Thymus (tissue), 11 donors: Measurements from ENCODE around the gene ATP9A. TPM values are rescaled to one million over a fixed set of nuclear protein-coding genes. Genes with fewer than 3 reads are reported as not detected.
A peak's percentile ranks its signal among the peaks of the same experiment; 100 is the strongest.
"Not testable (repeated sequence)": the region's sequence is repeated elsewhere in the genome, so short reads cannot be mapped to it uniquely, and the experiment has no call there.

Source experiments
- DNase-seq, 9 donors: peaks; one replicate each; pipeline ENCODE4 v3.0.0-alpha.2; 2013; ENCODE audit warnings: low spot score in 9 of 9, low read depth in 6 of 9, missing footprints in 1 of 9
- H3K27ac ChIP-seq, 2 donors: one replicate each; pipeline ENCODE4 v1.5.1; 2013; ENCODE audit warnings: control low read depth in 1 of 2, low read depth in 1 of 2, low read length in 1 of 2, mild to moderate bottlenecking in 1 of 2, moderate library complexity in 1 of 2
- H3K27me3 ChIP-seq, 2 donors: one replicate each; pipeline ENCODE4 v1.5.1; 2013; ENCODE audit warnings: low read length in 1 of 2; ENCODE audit not compliant: control insufficient read depth in 2 of 2, insufficient read depth in 1 of 2
- H3K36me3 ChIP-seq, 2 donors: one replicate each; pipeline ENCODE4 v1.5.1; 2013; ENCODE audit warnings: low read length in 1 of 2, mild to moderate bottlenecking in 1 of 2, moderate library complexity in 1 of 2; ENCODE audit not compliant: control insufficient read depth in 2 of 2, insufficient read depth in 2 of 2
- H3K4me1 ChIP-seq, 2 donors: one replicate each; pipeline ENCODE4 v1.5.1; 2013; ENCODE audit warnings: low read length in 2 of 2; ENCODE audit not compliant: control insufficient read depth in 2 of 2, insufficient read depth in 2 of 2
- H3K4me3 ChIP-seq, 2 donors: one replicate each; pipeline ENCODE4 v1.5.1; 2013; ENCODE audit warnings: low read length in 2 of 2, control low read depth in 1 of 2, mild to moderate bottlenecking in 1 of 2
- H3K9me3 ChIP-seq, 2 donors: one replicate each; pipeline ENCODE4 v1.5.1; 2013; ENCODE audit warnings: low read length in 1 of 2, mild to moderate bottlenecking in 1 of 2; ENCODE audit not compliant: control insufficient read depth in 2 of 2, insufficient read depth in 1 of 2
- WGBS: extraction: QIAGEN DNeasy Blood & Tissue Kit; methylation state at CpG from one replicate; pipeline ENCODE4 v1.1.7; 2013; 5-methylcytosine and 5-hydroxymethylcytosine counted together
- polyA plus RNA-seq: library from polyadenylated mRNA; stranded (reverse); fragments of 200-250 nt; gene quantifications from one replicate; pipeline ENCODE4 v1.2.3, GENCODE V29; 2013
- total RNA-seq: library from RNA; stranded (reverse); fragments of 120-200 nt; gene quantifications from one replicate; pipeline ENCODE4 v1.2.4, GENCODE V29; 2013
- donor health status: healthy.

Gene ATP9A
- total and polyA plus RNA-seq, 2 donors: 4.7 to 6.7 TPM

DNA sequence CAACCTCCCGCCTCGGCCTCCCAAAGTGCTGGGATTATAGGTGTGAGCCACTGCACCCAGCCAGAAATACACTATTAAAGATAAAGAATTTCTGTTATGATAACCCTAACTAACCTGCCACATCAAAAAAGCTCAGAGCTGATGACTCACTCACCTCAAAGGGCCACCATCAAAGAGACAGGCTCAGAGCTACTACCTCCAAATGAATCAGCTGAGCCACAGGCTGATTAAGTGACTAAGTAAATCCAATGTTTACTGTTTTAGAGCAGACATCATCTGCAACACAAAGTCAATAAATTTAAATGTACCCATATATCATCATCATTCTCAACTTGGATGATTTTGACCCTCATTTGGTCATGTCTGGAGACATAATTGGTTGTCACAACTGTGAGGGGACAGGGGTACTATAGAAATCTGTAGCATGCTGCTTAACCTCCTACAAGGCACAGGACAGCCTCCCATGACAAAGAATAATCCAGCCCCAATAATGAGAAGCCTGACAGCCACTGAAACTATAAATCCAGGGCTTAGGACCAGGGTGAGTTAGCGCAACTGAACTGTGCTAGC lies 106.5 kb downstream of the ATP9A start:
- Histone ChIP-seq H3K27ac (no peak overlapping the region), H3K4me3 (no peak overlapping the region), H3K9me3 (no peaks in the 10 kb centered on the region), H3K27me3 (no peaks in the 10 kb centered on the region), H3K36me3 (no peaks in the 10 kb centered on the region), H3K4me1 (peaks cover 0 to 5% of the 10 kb centered on the region in 2 donors)
- WGBS: 92% methylated on average over 3 of the region's 3 CpGs
- DNase-seq: peak in 1 of 9 donors; percentile 37

GRCh38 chr20:51660672-51661608 lies 107.2 kb downstream of the ATP9A start:
- H3K27ac ChIP-seq: no peak overlapping the region
- no peak for DNase-seq
- H3K27me3 ChIP-seq: no peaks in the 10 kb centered on the region
- peaks cover 0 to 5% of the 10 kb centered on the region in 2 donors for H3K4me1 ChIP-seq
- H3K9me3 ChIP-seq: no peaks in the 10 kb centered on the region
- 93% methylated on average over 7 of the region's 7 CpGs for WGBS
- H3K4me3 ChIP-seq: no peak overlapping the region
- no peaks in the 10 kb centered on the region for H3K36me3 ChIP-seq

- WGBS: 96% methylated on average over 8 of the region's 8 CpGs
- no peak for DNase-seq
- Histone ChIP-seq H3K9me3 (no peaks in the 10 kb centered on the region), H3K4me1 (peaks cover 0 to 5% of the 10 kb centered on the region in 2 donors), H3K27ac (no peak overlapping the region), H3K27me3 (no peaks in the 10 kb centered on the region), H3K4me3 (no peak overlapping the region), H3K36me3 (no peaks in the 10 kb centered on the region)
These were observed 108.6 kb downstream of the ATP9A start for GRCh38 chr20:51659491-51660050.

GRCh38 chr20:51656726-51657260 lies 111.4 kb downstream of the ATP9A start:
- Histone ChIP-seq H3K9me3 (no peaks in the 10 kb centered on the region), H3K36me3 (no peaks in the 10 kb centered on the region), H3K4me3 (no peak overlapping the region), H3K27ac (no peak overlapping the region), H3K27me3 (no peaks in the 10 kb centered on the region), H3K4me1 (peaks cover 0 to 3% of the 10 kb centered on the region in 2 donors)
- WGBS: 96% methylated on average over 21 of the region's 21 CpGs
- no peak for DNase-seq

DNA sequence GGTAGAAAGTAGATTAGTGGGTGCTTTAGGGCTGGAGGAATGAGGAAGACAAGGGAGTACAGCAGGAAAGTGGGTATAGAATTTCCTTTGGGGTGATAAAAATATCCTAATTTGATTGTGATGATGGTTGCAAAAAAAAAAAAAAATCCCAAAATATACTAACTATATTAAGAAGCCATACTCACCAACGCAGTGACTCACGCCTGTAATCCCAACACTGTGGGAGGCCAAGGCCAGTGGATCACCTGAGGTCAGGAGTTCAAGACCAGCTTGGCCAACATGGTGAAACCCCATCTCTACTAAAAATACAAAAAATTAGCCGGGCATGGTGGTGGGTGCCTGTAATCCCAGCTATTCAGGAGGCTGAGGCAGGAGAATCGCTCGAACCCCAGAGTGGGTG lies 112.1 kb downstream of the ATP9A start:
- H3K4me3 ChIP-seq, DNase-seq, H3K27me3 ChIP-seq, H3K27ac ChIP-seq, H3K4me1 ChIP-seq, H3K9me3 ChIP-seq, H3K36me3 ChIP-seq: not testable (repeated sequence)
- WGBS: 97% methylated on average over 5 of the region's 5 CpGs

- Histone ChIP-seq H3K9me3 (no peaks in the 10 kb centered on the region), H3K27ac (no peak overlapping the region), H3K36me3 (no peaks in the 10 kb centered on the region), H3K27me3 (no peaks in the 10 kb centered on the region), H3K4me1 (no peaks in the 10 kb centered on the region), H3K4me3 (no peak overlapping the region)
- DNase-seq: no peak
- 96% methylated on average over 5 of the region's 5 CpGs for WGBS
These were observed 113.7 kb downstream of the ATP9A start for GRCh38 chr20:51654495-51654894.

- H3K36me3 ChIP-seq: no peaks in the 10 kb centered on the region
- 98% methylated on average over 4 of the region's 4 CpGs for WGBS
- H3K9me3 ChIP-seq: no peaks in the 10 kb centered on the region
- DNase-seq: no peak
- no peaks in the 10 kb centered on the region for H3K4me1 ChIP-seq
- no peak overlapping the region for H3K27ac ChIP-seq
- no peak overlapping the region for H3K4me3 ChIP-seq
- no peaks in the 10 kb centered on the region for H3K27me3 ChIP-seq
These were observed 114.1 kb downstream of the ATP9A start for GRCh38 chr20:51654060-51654459.

GRCh38 chr20:51653226-51653625 lies 115.0 kb downstream of the ATP9A start:
- Histone ChIP-seq H3K4me1 (no peaks in the 10 kb centered on the region), H3K9me3 (no peaks in the 10 kb centered on the region), H3K27ac (no peak overlapping the region), H3K27me3 (no peaks in the 10 kb centered on the region), H3K4me3 (no peak overlapping the region), H3K36me3 (no peaks in the 10 kb centered on the region)
- 97% methylated on average over 6 of the region's 6 CpGs for WGBS
- no peak for DNase-seq
